GM12874 (cell line): ENCODE data around the gene GPRIN1.

ENCODE experiments used
- TF ChIP-seq, protein P1 (sequence below): IDR thresholded peaks from 2 replicates; pipeline ENCODE4 v1.5.1; 2011; ENCODE audit warnings: low read depth, mild to moderate bottlenecking, control low read depth, low read length, moderate library complexity; ENCODE audit not compliant: insufficient read depth

Gene GPRIN1

DNA sequence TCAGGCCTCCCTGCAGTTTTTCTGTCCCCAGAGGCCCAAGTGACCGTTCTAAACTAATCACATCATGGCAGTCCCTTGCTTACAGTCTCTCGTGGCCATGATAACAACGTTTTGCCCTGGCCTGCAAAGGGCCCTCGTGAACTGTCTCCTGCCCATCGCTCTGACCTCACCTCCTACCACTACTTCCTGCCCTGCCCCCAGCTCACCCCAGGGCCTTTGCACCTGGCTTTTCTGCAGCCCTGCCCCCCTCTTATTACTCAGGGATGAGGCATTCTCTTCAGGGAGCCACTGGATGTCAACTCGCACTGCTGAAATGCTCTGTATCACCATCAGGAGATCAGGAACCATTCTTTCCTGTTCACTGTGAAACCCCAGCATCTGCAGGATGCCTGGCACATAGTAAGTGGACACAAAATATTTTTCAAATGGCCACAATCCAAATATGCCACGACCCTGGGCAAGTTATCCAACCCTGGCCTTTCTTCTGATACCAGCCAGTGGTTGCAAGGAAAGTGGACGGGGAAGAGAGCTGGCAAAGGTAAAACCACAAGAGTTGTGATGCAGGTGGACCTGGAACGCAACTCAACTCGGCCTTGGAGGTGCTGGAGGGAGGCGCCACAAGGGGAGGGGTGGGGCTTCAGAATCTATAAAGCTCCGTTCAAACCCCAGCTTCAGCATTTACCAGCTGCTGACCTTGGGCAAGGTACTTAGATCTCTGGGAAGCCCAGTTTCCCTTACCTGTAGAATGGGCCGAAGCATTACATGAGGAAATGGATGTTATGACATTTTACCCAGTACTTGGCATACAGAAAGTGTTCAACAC is 18.7 kb upstream of the GPRIN1 start:
- TF ChIP-seq, protein P1, sequence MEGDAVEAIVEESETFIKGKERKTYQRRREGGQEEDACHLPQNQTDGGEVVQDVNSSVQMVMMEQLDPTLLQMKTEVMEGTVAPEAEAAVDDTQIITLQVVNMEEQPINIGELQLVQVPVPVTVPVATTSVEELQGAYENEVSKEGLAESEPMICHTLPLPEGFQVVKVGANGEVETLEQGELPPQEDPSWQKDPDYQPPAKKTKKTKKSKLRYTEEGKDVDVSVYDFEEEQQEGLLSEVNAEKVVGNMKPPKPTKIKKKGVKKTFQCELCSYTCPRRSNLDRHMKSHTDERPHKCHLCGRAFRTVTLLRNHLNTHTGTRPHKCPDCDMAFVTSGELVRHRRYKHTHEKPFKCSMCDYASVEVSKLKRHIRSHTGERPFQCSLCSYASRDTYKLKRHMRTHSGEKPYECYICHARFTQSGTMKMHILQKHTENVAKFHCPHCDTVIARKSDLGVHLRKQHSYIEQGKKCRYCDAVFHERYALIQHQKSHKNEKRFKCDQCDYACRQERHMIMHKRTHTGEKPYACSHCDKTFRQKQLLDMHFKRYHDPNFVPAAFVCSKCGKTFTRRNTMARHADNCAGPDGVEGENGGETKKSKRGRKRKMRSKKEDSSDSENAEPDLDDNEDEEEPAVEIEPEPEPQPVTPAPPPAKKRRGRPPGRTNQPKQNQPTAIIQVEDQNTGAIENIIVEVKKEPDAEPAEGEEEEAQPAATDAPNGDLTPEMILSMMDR: no peak

DNA sequence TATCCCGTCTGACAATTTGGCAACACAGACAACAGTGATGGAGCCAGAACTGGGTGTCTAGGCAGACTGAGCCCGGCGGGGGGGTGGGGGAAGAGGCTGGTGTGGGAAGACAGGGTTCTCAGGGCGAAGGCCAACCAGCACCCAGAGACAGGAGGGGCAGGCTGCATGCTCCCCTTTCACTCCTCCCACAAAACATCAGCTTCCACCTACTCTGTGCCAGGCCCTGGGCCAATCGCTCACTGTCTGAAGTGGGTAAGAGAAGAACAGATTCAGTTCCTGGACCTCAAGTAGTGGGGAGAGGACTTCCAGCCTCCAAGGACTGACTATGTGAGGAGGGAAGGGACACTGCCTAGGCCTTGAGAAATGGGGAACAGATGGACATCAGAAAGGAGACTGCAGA is 17.6 kb upstream of the GPRIN1 start:
- TF ChIP-seq, protein P1: no peak

DNA sequence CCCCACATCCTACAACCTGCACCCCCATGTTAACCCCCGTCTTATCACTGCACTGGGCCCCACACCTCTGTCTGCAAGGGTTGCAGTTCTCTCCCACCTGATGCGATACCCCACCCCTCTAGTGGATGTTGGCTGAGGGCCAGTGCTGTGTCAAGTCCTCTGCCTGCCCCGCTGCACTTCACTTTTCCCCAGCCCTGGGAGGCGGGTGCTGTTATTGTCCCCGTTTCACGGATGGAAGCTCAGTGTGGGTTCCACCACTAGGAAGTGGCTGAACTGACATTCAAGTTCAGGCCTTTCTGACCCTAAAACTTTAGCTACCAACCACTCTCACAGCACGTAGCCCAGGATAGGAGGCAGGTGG is 16.9 kb upstream of the GPRIN1 start:
- TF ChIP-seq, protein P1: no peak

DNA sequence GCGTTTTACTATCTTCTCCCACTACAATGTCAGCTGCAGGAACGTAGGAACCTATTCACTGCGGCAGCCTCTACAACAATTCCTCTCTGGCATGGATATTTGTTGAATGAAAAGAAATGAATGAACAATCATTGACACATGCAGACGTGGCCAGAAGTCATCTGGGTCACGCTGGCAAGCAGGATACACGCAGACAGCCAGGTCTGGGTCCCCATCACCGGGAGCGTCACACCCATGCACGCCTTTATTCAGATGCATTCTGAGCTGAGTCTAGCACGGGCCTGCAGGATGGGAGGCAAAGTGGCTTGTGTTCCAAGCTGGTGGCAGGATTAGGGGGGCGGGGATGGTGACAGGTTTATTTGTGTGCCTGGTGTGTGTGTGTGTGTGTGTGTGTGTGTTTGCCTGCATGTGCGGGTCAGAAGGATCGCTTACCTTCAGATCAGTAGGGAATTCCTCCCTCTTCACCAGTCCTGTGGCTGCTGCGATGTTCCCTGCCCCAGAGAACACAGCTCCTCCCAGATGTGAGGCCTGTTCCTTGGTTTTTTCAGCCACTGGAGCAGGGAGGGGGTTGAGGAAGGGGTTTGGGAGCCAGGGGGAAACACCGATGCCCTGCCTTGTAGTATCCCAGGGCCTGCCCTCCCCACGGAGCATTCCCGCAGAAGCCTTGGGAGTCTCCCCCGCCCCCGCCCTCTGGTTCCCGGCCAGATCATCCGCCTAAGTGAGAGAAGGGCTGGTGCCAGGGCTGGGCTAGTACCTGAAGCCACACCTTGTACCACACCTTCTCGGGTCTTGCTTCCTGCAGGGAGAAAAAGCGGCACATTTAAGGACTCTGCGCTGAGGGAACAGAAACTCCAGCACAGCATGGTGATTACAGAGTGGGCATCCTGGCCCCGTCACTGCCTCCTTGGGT is 16.3 kb upstream of the GPRIN1 start:
- TF ChIP-seq, protein P1: no peak

DNA sequence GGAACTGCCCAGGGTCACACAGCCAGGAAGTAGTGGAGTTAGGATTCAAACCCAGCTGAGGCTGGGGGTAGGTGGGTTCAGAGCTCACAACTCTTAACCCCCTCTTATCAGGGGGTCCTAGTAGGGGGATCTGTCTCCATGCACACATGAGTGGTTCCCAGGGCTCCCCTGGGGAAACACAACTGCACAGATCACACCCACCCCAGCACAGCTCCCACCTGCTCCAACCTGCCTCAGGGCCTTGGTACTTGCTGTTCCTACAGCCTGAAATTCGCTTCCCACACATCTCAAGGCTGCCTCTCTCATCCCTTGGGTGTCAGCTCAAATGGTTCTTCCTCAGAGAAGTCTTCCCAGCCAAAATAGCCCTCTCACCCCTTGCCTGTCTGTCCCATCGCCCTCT is 15.6 kb upstream of the GPRIN1 start:
- TF ChIP-seq, protein P1: no peak

DNA sequence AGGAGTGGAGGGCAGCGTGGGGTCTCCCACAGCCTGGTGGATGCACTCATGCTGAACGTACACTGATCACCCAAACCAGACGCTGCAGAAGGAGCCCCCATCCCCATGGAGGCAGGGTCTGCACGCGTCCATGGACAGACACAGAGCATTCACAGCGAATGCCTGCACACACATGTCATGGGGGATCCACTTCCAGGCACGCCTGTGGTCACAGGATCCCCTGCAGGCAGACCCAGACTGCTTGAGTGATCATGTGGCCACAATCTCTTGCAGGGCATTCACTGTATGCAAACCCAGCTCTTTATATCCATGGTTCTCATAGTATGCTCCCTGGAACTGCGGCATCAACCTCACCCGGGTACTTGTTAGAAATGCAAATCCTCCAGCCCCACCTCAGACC is 15.0 kb upstream of the GPRIN1 start:
- TF ChIP-seq, protein P1: no peak

DNA sequence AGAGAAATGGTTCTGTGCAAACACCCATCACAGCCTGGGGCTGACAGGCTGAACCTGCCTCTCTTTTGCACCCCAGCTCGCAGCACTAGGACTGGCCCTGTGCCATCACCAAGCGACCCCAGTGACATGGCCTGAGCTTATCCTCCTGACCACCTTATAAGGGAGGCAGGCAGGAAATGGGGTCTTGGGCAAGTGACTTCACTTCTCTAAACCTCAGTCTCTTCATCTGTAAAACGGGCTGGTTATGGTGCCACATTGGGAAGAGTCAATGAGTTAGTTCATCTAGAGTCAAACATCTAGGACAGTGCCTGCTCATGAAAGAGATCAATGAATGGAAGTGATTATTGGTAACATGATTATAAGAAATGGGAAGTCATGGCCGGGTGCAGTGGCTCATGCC is 14.2 kb upstream of the GPRIN1 start:
- TF ChIP-seq, protein P1: no peak
